Vagina (tissue), 2 donors: ENCODE measurements around the gene CHAT.

Experiments
- CTCF ChIP-seq, 3 experiments: fragments of 450-650 bp in 2 of 3; fragments of 200-600 bp in 1 of 3; sonication (generic) in 1 of 3; IDR thresholded peaks; one replicate each; pipeline ENCODE4 v1.5.1; 2017 to 2019; ENCODE audit warnings: antibody characterized with exemption in 3 of 3, mild to moderate bottlenecking in 2 of 3, moderate library complexity in 2 of 3
- POLR2A ChIP-seq, 2 donors: fragments of 450-650 bp; IDR thresholded peaks; one replicate each; pipeline ENCODE4 v1.6.1; 2017; ENCODE audit warnings: antibody characterized with exemption in 2 of 2, mild to moderate bottlenecking in 2 of 2, moderate library complexity in 2 of 2

DNA sequence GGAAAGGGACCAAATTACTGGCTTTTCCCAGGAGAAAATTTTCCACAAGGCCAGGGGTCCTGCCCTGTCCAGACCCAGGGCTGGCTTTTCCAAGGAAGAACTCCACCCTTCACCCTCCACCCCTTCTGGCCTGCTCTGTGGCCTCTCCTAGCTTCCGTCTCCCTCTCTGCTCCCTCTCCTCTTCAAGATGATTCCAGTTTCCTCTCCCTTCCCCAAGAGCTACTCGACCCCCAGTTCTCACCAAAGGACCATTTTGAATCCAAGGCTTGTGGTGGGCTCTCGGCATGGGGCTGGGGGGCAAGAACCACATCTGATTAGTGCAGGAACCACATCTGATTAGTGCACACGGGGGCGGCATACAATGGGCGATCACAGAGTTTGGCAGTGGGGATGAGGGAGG lies 7.7 kb downstream of the CHAT start:
- no peak for TF ChIP-seq CTCF (IDR thresholded peaks at IDR 0.05)
- TF ChIP-seq POLR2A (IDR thresholded peaks at IDR 0.05): no peak
